Activated naive CD8-positive, alpha-beta T cell treated with anti-CD3 and anti-CD28 coated beads, Interleukin-2, amount 50 U/mL, for 16 hours (primary cell): ENCODE data around the gene TMC7.
"Not testable (repeated sequence)": the region's sequence is repeated elsewhere in the genome, so short reads cannot be mapped to it uniquely, and the experiment has no call there.

ENCODE experiments used
- DNase-seq: peaks from one replicate; pipeline ENCODE4 v3.0.0-alpha.2; 2020; ENCODE audit warnings: low read depth, low spot score

The TMC7 gene

GRCh38 chr16:18983565-18984434, at the start of gene TMC7:
Gene TMC7, plus strand, starts transcription at chr16:18983934. Its CDS starts 130 bp downstream, at chr16:18984064.
- DNase-seq: no peak

GRCh38 chr16:18936727-18937340, 46.9 kb upstream of the TMC7 start:
- DNase-seq: no peak

GRCh38 chr16:18937390-18937789, 46.3 kb upstream of the TMC7 start:
- DNase-seq: no peak

GRCh38 chr16:18938986-18939385, 44.7 kb upstream of the TMC7 start:
- no peak for DNase-seq

- DNase-seq: no peak
These were observed 42.3 kb upstream of the TMC7 start for GRCh38 chr16:18941471-18941870.

- no peak for DNase-seq
These were observed 41.7 kb upstream of the TMC7 start for GRCh38 chr16:18942061-18942460.

GRCh38 chr16:18943414-18943813, 40.3 kb upstream of the TMC7 start:
- no peak for DNase-seq

GRCh38 chr16:18945233-18945632, 38.5 kb upstream of the TMC7 start:
- DNase-seq: no peak

GRCh38 chr16:18948372-18949020, 35.2 kb upstream of the TMC7 start:
- DNase-seq: no peak

GRCh38 chr16:18950469-18951185, 33.1 kb upstream of the TMC7 start:
- no peak for DNase-seq

GRCh38 chr16:18953547-18953946, 30.2 kb upstream of the TMC7 start:
- DNase-seq: no peak

GRCh38 chr16:18955874-18956580, 27.7 kb upstream of the TMC7 start:
- not testable (repeated sequence) for DNase-seq

- DNase-seq: not testable (repeated sequence)
These were observed 27.0 kb upstream of the TMC7 start for GRCh38 chr16:18956658-18957241.

GRCh38 chr16:18958621-18959029, 25.1 kb upstream of the TMC7 start:
- DNase-seq: no peak

- no peak for DNase-seq
These were observed 24.7 kb upstream of the TMC7 start for GRCh38 chr16:18959031-18959505.

GRCh38 chr16:18965555-18965954, 18.2 kb upstream of the TMC7 start:
- no peak for DNase-seq

- no peak for DNase-seq
These were observed 16.9 kb upstream of the TMC7 start for GRCh38 chr16:18966791-18967190.

- DNase-seq: peak; percentile 39
These were observed 14.5 kb upstream of the TMC7 start for GRCh38 chr16:18969050-18969854.

GRCh38 chr16:18969855-18970240, 13.9 kb upstream of the TMC7 start:
- DNase-seq: no peak

GRCh38 chr16:18975109-18975508, 8.6 kb upstream of the TMC7 start:
- no peak for DNase-seq
